Effector memory CD4-positive, alpha-beta T cell (primary cell): ENCODE measurements around the gene HDGFL2.

Experiments used
- DNase-seq, 3 donors: peaks; one replicate each; pipeline ENCODE4 v3.0.0-alpha.2; 2020
- H3K27ac ChIP-seq: 2 replicates; pipeline ENCODE4 v1.7.0; 2013; ENCODE audit warnings: mild to moderate bottlenecking, low read length, moderate library complexity; ENCODE audit not compliant: insufficient read depth, poor library complexity, severe bottlenecking
- H3K27me3 ChIP-seq: replicated peaks from 2 replicates; pipeline ENCODE4 v1.7.0; 2013; ENCODE audit warnings: mild to moderate bottlenecking, low read length; ENCODE audit not compliant: insufficient read depth, control insufficient read depth, poor library complexity, severe bottlenecking
- H3K36me3 ChIP-seq: 2 replicates; pipeline ENCODE4 v1.7.0; 2013; ENCODE audit warnings: mild to moderate bottlenecking, low read length, moderate library complexity; ENCODE audit not compliant: control insufficient read depth, insufficient read depth
- H3K4me1 ChIP-seq: 2 replicates; pipeline ENCODE4 v1.7.0; 2013; ENCODE audit warnings: low read length, mild to moderate bottlenecking; ENCODE audit not compliant: control insufficient read depth, insufficient read depth, poor library complexity, severe bottlenecking
- H3K4me3 ChIP-seq: 2 replicates; pipeline ENCODE4 v1.7.0; 2013; ENCODE audit warnings: low read length, low read depth, mild to moderate bottlenecking; ENCODE audit not compliant: insufficient read depth, poor library complexity, severe bottlenecking
- H3K9me3 ChIP-seq: 2 replicates; pipeline ENCODE4 v1.7.0; 2013; ENCODE audit warnings: mild to moderate bottlenecking, low read length, moderate library complexity; ENCODE audit not compliant: control insufficient read depth

The HDGFL2 gene

DNA sequence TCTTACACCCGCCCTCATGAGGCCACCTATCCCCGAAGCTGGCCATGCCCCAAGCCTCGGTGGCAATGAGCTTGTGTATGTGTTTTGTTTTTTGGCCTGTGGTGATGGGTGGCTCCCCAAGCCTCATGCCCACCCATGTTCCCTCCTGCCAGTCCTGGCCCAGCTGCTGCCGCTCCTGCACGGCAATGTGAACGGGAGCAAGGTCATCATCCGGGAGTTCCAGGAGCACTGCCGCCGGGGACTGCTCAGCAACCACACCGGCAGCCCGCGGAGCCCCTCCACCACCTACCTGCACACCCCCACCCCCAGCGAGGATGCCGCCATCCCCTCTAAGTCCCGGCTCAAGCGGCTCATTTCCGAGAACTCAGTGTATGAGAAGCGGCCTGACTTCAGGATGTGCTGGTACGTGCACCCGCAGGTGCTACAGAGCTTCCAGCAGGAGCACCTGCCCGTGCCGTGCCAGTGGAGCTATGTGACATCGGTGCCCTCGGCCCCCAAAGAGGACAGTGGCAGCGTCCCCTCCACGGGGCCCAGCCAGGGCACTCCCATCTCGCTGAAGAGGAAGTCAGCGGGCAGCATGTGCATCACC lies 39.1 kb upstream of the HDGFL2 start:
- Histone ChIP-seq H3K27me3 (no peaks in the 10 kb centered on the region), H3K27ac (no peak overlapping the region), H3K9me3 (no peaks in the 10 kb centered on the region), H3K4me1 (no peaks in the 10 kb centered on the region), H3K36me3 (peaks cover 6% of the 10 kb centered on the region), H3K4me3 (no peak overlapping the region)
- DNase-seq, result no peak

DNA sequence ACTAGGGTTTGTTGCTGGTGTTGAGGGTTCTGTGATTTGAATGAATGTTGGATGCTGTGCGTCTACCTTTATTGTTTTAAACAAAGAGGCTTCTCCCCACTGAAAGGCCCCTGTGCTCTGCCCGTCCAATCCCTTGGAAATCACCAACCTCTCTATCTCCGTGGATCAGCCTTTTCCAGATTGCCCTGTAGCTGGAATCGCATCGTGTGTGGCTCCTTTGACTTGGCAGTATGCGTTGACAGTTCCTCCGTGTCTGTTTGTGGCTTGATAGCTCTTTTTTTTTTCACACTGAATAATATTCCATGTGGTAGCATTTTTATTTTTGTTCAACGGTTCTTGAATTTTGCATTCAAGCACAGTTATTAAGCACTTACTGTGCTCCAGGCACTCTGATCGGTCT lies 37.7 kb upstream of the HDGFL2 start:
- Histone ChIP-seq H3K4me1 (no peaks in the 10 kb centered on the region), H3K9me3 (no peaks in the 10 kb centered on the region), H3K27me3 (no peaks in the 10 kb centered on the region), H3K36me3 (peaks cover 6% of the 10 kb centered on the region), H3K4me3 (no peak overlapping the region), H3K27ac (no peak overlapping the region)
- DNase-seq, result no peak

DNA sequence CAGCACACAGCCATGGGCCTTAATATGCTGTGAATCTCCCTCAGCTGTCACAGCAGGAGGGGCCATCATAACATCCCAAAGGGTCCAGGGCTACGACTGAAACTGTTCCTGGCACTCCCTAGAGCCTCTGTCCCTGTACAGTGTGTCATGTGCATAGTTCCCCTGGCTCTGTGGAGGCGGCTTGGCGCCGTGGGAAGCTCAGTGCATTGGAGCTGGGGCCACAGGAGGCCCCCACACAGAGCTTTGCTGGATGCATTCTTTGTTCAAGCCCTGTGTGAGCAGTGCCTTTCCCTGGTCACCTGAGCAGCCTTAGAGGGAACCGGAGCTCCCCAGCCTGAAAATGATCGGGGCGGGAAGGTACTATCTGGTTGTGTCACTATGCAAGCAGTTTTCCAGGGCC lies 35.9 kb upstream of the HDGFL2 start:
- H3K4me3 ChIP-seq, result no peak overlapping the region
- H3K9me3 ChIP-seq, result no peaks in the 10 kb centered on the region
- no peaks in the 10 kb centered on the region for H3K4me1 ChIP-seq
- no peak for DNase-seq
- no peaks in the 10 kb centered on the region for H3K36me3 ChIP-seq
- no peaks in the 10 kb centered on the region for H3K27me3 ChIP-seq
- no peak overlapping the region for H3K27ac ChIP-seq

DNA sequence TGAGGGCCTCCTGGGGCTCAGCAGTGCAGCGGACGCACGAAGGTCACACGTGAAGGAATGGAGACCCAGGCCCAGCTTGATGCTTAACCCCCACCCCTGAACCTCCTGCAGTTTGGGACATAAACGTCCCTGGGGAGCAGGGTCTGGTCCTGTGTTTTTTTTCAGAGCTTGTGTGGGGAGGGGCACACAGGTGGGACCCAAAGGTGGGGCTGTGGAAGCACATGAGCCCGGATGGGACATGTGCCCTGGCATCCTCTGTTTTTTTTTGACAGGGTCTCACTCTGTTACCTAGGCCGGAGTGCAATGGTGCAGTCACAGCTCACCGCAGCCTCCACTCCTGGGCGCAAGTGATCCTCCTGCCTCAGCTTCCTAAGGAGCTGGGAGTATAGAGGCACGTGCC lies 35.0 kb upstream of the HDGFL2 start:
- H3K9me3 ChIP-seq, result no peaks in the 10 kb centered on the region
- no peaks in the 10 kb centered on the region for H3K27me3 ChIP-seq
- H3K36me3 ChIP-seq, result no peaks in the 10 kb centered on the region
- no peak for DNase-seq
- H3K4me1 ChIP-seq, result no peaks in the 10 kb centered on the region
- no peak overlapping the region for H3K27ac ChIP-seq
- H3K4me3 ChIP-seq, result no peak overlapping the region

- Histone ChIP-seq H3K27ac (no peak overlapping the region), H3K27me3 (no peaks in the 10 kb centered on the region), H3K4me3 (no peak overlapping the region), H3K4me1 (no peaks in the 10 kb centered on the region), H3K36me3 (no peaks in the 10 kb centered on the region), H3K9me3 (no peaks in the 10 kb centered on the region)
- DNase-seq, result no peak
Measured at GRCh38 chr19:4439243-4439642, 32.9 kb upstream of the HDGFL2 start.

- no peak overlapping the region for H3K4me3 ChIP-seq
- H3K36me3 ChIP-seq, result peaks cover 25% of the 10 kb centered on the region
- H3K9me3 ChIP-seq, result no peaks in the 10 kb centered on the region
- H3K27me3 ChIP-seq, result no peaks in the 10 kb centered on the region
- no peaks in the 10 kb centered on the region for H3K4me1 ChIP-seq
- no peak overlapping the region for H3K27ac ChIP-seq
- no peak for DNase-seq
Measured at GRCh38 chr19:4441994-4442818, 29.9 kb upstream of the HDGFL2 start.

DNA sequence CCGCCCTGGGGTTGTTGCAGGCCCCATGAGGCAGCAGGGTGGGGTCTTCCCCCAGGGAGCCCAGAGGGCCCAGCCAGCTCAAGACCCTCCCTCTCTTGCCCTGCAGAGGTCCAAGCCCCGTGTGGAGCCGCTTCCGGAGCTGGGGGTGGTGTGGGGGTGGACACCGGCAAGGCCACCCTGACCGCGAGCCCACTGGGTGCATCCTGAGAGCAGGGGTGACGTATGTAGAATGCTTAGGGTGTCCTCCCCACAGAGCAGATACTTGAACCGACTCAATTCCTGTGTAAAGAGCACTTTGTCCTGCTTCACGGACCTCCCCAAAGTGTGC lies 29.3 kb upstream of the HDGFL2 start:
- H3K36me3 ChIP-seq, result peaks cover 31% of the 10 kb centered on the region
- no peaks in the 10 kb centered on the region for H3K4me1 ChIP-seq
- no peak overlapping the region for H3K27ac ChIP-seq
- H3K4me3 ChIP-seq, result no peak overlapping the region
- H3K9me3 ChIP-seq, result no peaks in the 10 kb centered on the region
- H3K27me3 ChIP-seq, result no peaks in the 10 kb centered on the region
- DNase-seq, result no peak

DNA sequence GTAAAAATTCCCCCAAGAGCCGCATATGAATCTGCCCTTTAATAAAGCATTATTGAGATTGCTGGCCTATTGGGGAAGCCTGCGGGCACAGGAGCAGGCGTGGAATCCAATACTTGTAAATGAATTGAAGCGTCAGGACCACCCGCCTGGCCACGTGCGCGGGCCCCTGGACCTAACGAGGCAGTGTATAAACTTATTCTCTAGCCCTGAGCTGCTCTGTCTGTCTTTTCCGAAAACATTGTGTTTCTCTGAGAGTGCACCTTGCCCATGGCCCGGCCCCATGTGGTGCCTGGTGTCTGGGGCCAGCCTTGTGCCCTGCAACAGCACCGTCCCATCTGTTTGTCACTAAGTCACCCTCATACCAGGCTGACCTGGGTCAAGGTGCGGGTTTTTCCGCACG lies 28.9 kb upstream of the HDGFL2 start:
- H3K27ac ChIP-seq, result no peak overlapping the region
- no peak overlapping the region for H3K4me3 ChIP-seq
- H3K27me3 ChIP-seq, result no peaks in the 10 kb centered on the region
- no peak for DNase-seq
- no peaks in the 10 kb centered on the region for H3K9me3 ChIP-seq
- H3K4me1 ChIP-seq, result no peaks in the 10 kb centered on the region
- peaks cover 35% of the 10 kb centered on the region for H3K36me3 ChIP-seq

- Histone ChIP-seq H3K27ac (no peak overlapping the region), H3K4me1 (no peaks in the 10 kb centered on the region), H3K4me3 (no peak overlapping the region), H3K27me3 (no peaks in the 10 kb centered on the region), H3K36me3 (peaks cover 44% of the 10 kb centered on the region), H3K9me3 (no peaks in the 10 kb centered on the region)
- DNase-seq, result no peak
Measured at GRCh38 chr19:4443966-4444764, 27.9 kb upstream of the HDGFL2 start.
